ENCODE results near the gene SLC29A2. TPM values are rescaled to one million over a fixed set of nuclear protein-coding genes. Genes with fewer than 3 reads are reported as not detected.

Gene SLC29A2
- total and polyA plus RNA-seq, 4 donors = 1.2 to 3.3 (median 1.5) TPM

GRCh38 chr11:66367561-66368312 lies 3.8 kb downstream of the SLC29A2 start:
- Histone ChIP-seq H3K27me3 (ENCODE audit: control insufficient read depth in 4 of 4, insufficient read depth in 4 of 4, low read length in 3 of 4) (no peaks in the 10 kb centered on the region), H3K4me1 (ENCODE audit: control insufficient read depth in 4 of 4, insufficient read depth in 4 of 4, low read length in 3 of 4) (peaks cover 0 to 15% (median 8%) of the 10 kb centered on the region in 4 donors), H3K4me3 (ENCODE audit: low read depth in 1 of 3, low read length in 3 of 3) (no peak overlapping the region), H3K9me3 (ENCODE audit: control insufficient read depth in 4 of 4, low read length in 3 of 4) (no peaks in the 10 kb centered on the region), H3K27ac (ENCODE audit: low read depth in 1 of 2, low read length in 2 of 2) (no peak overlapping the region), H3K36me3 (ENCODE audit: control insufficient read depth in 4 of 4, insufficient read depth in 3 of 4, low read depth in 1 of 4, low read length in 3 of 4) (peaks cover 0 to 3% (median under 1%) of the 10 kb centered on the region in 4 donors), H3K9ac (ENCODE audit: low read depth in 1 of 2, low read length in 2 of 2) (no peak overlapping the region)
- TF ChIP-seq HNF4G (IDR thresholded peaks at IDR 0.05) (no peak), HNF4A (conservative IDR thresholded peaks at IDR 0.05) (no peak), ATF3 (IDR thresholded peaks at IDR 0.05) (no peak), FOXA1 (IDR thresholded peaks at IDR 0.05) (no peak), JUND (IDR thresholded peaks at IDR 0.05) (no peak), MAX (IDR thresholded peaks at IDR 0.05) (no peak), ZBTB33 (IDR thresholded peaks at IDR 0.05) (no peak), RAD21 (IDR thresholded peaks at IDR 0.05) (no peak), FOXA2 (IDR thresholded peaks at IDR 0.05) (no peak), NR2F2 (IDR thresholded peaks at IDR 0.05) (no peak)
- 95% methylated on average over 15 of the region's 15 CpGs for WGBS
- DNase-seq (ENCODE audit: low spot score) = no peak

- Histone ChIP-seq H3K36me3 (ENCODE audit: control insufficient read depth in 4 of 4, insufficient read depth in 3 of 4, low read depth in 1 of 4, low read length in 3 of 4) (peaks cover 0 to 5% (median under 1%) of the 10 kb centered on the region in 4 donors), H3K9me3 (ENCODE audit: control insufficient read depth in 4 of 4, low read length in 3 of 4) (no peaks in the 10 kb centered on the region), H3K27ac (ENCODE audit: low read depth in 1 of 2, low read length in 2 of 2) (no peak overlapping the region), H3K4me1 (ENCODE audit: control insufficient read depth in 4 of 4, insufficient read depth in 4 of 4, low read length in 3 of 4) (peaks cover 0 to 9% (median 5%) of the 10 kb centered on the region in 4 donors), H3K4me3 (ENCODE audit: low read depth in 1 of 3, low read length in 3 of 3) (no peak overlapping the region), H3K9ac (ENCODE audit: low read depth in 1 of 2, low read length in 2 of 2) (no peak overlapping the region), H3K27me3 (ENCODE audit: control insufficient read depth in 4 of 4, insufficient read depth in 4 of 4, low read length in 3 of 4) (no peaks in the 10 kb centered on the region)
- DNase-seq (ENCODE audit: low spot score) = no peak
- TF ChIP-seq REST (IDR thresholded peaks at IDR 0.05) = no peak
- no peak for TF ChIP-seq YY1 (IDR thresholded peaks at IDR 0.05)
- no peak for TF ChIP-seq RXRA (IDR thresholded peaks at IDR 0.05)
- TF ChIP-seq EGR1 (IDR thresholded peaks at IDR 0.05; ENCODE audit: low read depth in 2 of 2) = no peak
- no peak for TF ChIP-seq CTCF (IDR thresholded peaks at IDR 0.05; ENCODE audit: low read depth, low read length, missing input control)
- WGBS = 95% methylated on average over 8 of the region's 8 CpGs
These were observed 4.6 kb downstream of the SLC29A2 start for GRCh38 chr11:66366844-66367477.

All from liver (tissue), 9 donors.